HEK293 (cell line): Measurements from ENCODE around the gene CCP110.

Source experiments
- CTCF ChIA-PET: fragments of 350-600 bp; formaldehyde crosslinking; extraction: SDS; loops from one replicate; lab custom pipeline; 2021; ENCODE audit warnings: antibody characterized with exemption; lab: Yijun Ruan, JAX
- POLR2A ChIA-PET: fragments of 300-600 bp; formaldehyde crosslinking; extraction: SDS; loops from one replicate; lab custom pipeline; 2020; ENCODE audit warnings: antibody characterized with exemption, inconsistent platforms; lab: Yijun Ruan, JAX
- H3K27ac ChIP-seq: fragments of 200-500 bp; sonication (Bioruptor generic); 2 replicates; pipeline ENCODE4 v1.5.1; 2014; ENCODE audit warnings: low read depth, low read length, control low read depth, inconsistent platforms; ENCODE audit errors: extremely low read depth
- H3K36me3 ChIP-seq, 2 experiments: fragments of 200-500 bp in 1 of 2; sonication (Bioruptor generic) in 1 of 2; 1 replicate in 1 of 2; 2 replicates in 1 of 2; pipeline ENCODE4 v1.5.1; 2014 to 2017; ENCODE audit warnings: inconsistent platforms in 2 of 2, low read length in 2 of 2; ENCODE audit not compliant: control insufficient read depth in 2 of 2, insufficient read depth in 1 of 2
- H3K4me1 ChIP-seq: fragments of 200-500 bp; sonication (Bioruptor generic); 2 replicates; pipeline ENCODE4 v1.5.1; 2014; ENCODE audit warnings: mild to moderate bottlenecking, low read length, inconsistent platforms; ENCODE audit not compliant: control insufficient read depth, insufficient read depth
- H3K4me3 ChIP-seq: 2 replicates; pipeline ENCODE4 v1.5.1; 2011; ENCODE audit warnings: low read depth, mild to moderate bottlenecking, control low read depth, low read length, moderate library complexity
- H3K9me3 ChIP-seq: fragments of 200-500 bp; sonication (Bioruptor generic); 2 replicates; pipeline ENCODE4 v1.5.1; 2014; ENCODE audit warnings: low read depth, low read length, inconsistent platforms; ENCODE audit not compliant: control insufficient read depth, insufficient read depth
- ATF2 ChIP-seq: fragments of 450-650 bp; formaldehyde crosslinking; IDR thresholded peaks from 2 replicates; pipeline ENCODE4 v1.5.1; 2016; ENCODE audit warnings: missing biosample characterization, missing genetic modification characterization, low read depth
- HIC1 ChIP-seq: fragments of 450-650 bp; formaldehyde crosslinking; IDR thresholded peaks from 2 replicates; pipeline ENCODE4 v1.5.1; 2016; ENCODE audit warnings: missing biosample characterization, missing genetic modification characterization
- IKZF3 ChIP-seq: fragments of 450-650 bp; IDR thresholded peaks from 2 replicates; pipeline ENCODE4 v1.5.0; 2018; ENCODE audit warnings: missing biosample characterization, mild to moderate bottlenecking, missing genetic modification characterization, moderate library complexity
- KLF7 ChIP-seq: fragments of 450-650 bp; formaldehyde crosslinking; IDR thresholded peaks from 2 replicates; pipeline ENCODE4 v1.5.1; 2016; ENCODE audit warnings: missing biosample characterization, missing genetic modification characterization, borderline replicate concordance
- KLF9 ChIP-seq: fragments of 450-650 bp; formaldehyde crosslinking; IDR thresholded peaks from 2 replicates; pipeline ENCODE4 v1.5.1; 2016; ENCODE audit warnings: missing biosample characterization, missing genetic modification characterization, low read depth
- OVOL3 ChIP-seq: fragments of 450-650 bp; formaldehyde crosslinking; IDR thresholded peaks from 2 replicates; pipeline ENCODE4 v1.5.1; 2016; ENCODE audit warnings: missing biosample characterization, missing genetic modification characterization
- SETDB1 ChIP-seq: IDR thresholded peaks from one replicate; pipeline ENCODE4 v1.6.1; 2017; ENCODE audit warnings: mild to moderate bottlenecking, low read length, moderate library complexity, mixed read lengths; ENCODE audit not compliant: insufficient read length
- ZBTB11 ChIP-seq: fragments of 450-650 bp; formaldehyde crosslinking; conservative IDR thresholded peaks from 2 replicates; pipeline ENCODE4 v1.5.1; 2016; ENCODE audit warnings: low read depth, missing biosample characterization, missing genetic modification characterization
- ZBTB7A ChIP-seq: fragments of 450-650 bp; formaldehyde crosslinking; IDR thresholded peaks from 2 replicates; pipeline ENCODE4 v1.5.1; 2016; ENCODE audit warnings: low read depth, missing biosample characterization, missing genetic modification characterization
- ZFP41 ChIP-seq: fragments of 450-650 bp; formaldehyde crosslinking; IDR thresholded peaks from 2 replicates; pipeline ENCODE4 v1.5.1; 2016; ENCODE audit warnings: missing biosample characterization, missing genetic modification characterization, borderline replicate concordance
- ZNF174 ChIP-seq: fragments of 450-650 bp; formaldehyde crosslinking; IDR thresholded peaks from 2 replicates; pipeline ENCODE4 v1.5.0; 2017; ENCODE audit warnings: missing biosample characterization, mild to moderate bottlenecking, missing genetic modification characterization
- ZNF2 ChIP-seq: fragments of 450-650 bp; formaldehyde crosslinking; IDR thresholded peaks from 2 replicates; pipeline ENCODE4 v1.5.1; 2016; ENCODE audit warnings: missing biosample characterization, missing genetic modification characterization
- ZNF433 ChIP-seq: fragments of 450-650 bp; formaldehyde crosslinking; IDR thresholded peaks from 2 replicates; pipeline ENCODE4 v1.5.1; 2016; ENCODE audit warnings: missing biosample characterization, missing genetic modification characterization, low read depth
- ZNF518A ChIP-seq: fragments of 450-650 bp; formaldehyde crosslinking; conservative IDR thresholded peaks from 2 replicates; pipeline ENCODE4 v1.5.1; 2016; ENCODE audit warnings: low read depth, missing biosample characterization, missing genetic modification characterization
- ZNF530 ChIP-seq: fragments of 450-650 bp; formaldehyde crosslinking; IDR thresholded peaks from 2 replicates; pipeline ENCODE4 v1.5.1; 2016; ENCODE audit warnings: low read depth, missing biosample characterization, missing genetic modification characterization
- ZNF585B ChIP-seq: fragments of 450-650 bp; formaldehyde crosslinking; IDR thresholded peaks from 2 replicates; pipeline ENCODE4 v1.5.1; 2016; ENCODE audit warnings: missing biosample characterization, missing genetic modification characterization
- ZNF624 ChIP-seq: fragments of 450-650 bp; formaldehyde crosslinking; IDR thresholded peaks from 2 replicates; pipeline ENCODE4 v1.5.1; 2017; ENCODE audit warnings: missing biosample characterization, missing genetic modification characterization
- ZSCAN18 ChIP-seq: fragments of 450-650 bp; formaldehyde crosslinking; IDR thresholded peaks from 2 replicates; pipeline ENCODE4 v1.5.1; 2016; ENCODE audit warnings: missing biosample characterization, missing genetic modification characterization
- ZSCAN5A ChIP-seq: fragments of 450-650 bp; formaldehyde crosslinking; IDR thresholded peaks from 2 replicates; pipeline ENCODE4 v1.5.1; 2016; ENCODE audit warnings: missing biosample characterization, missing genetic modification characterization

CCP110 gene

GRCh38 chr16:19499481-19499880 lies 24.3 kb upstream of the CCP110 start:
- H3K27ac ChIP-seq, result no peak overlapping the region
- TF ChIP-seq ZFP41 (tag by site-specific recombination) (no peak), ZSCAN5A (no peak), ZNF585B (tag by site-specific recombination) (no peak), ZSCAN18 (tag by site-specific recombination) (no peak), ATF2 (tag by site-specific recombination) (no peak), OVOL3 (tag by site-specific recombination) (no peak), IKZF3 (tag by site-specific recombination) (no peak), SETDB1 (no peak), HIC1 (tag by site-specific recombination) (no peak), ZNF518A (tag by site-specific recombination) (no peak), ZNF2 (tag by site-specific recombination) (no peak), ZNF174 (tag by site-specific recombination) (no peak), KLF9 (tag by site-specific recombination) (no peak), ZNF433 (no peak), ZNF624 (tag by site-specific recombination) (no peak), KLF7 (no peak), ZBTB11 (no peak), ZBTB7A (tag by site-specific recombination) (no peak), ZNF530 (tag by site-specific recombination) (no peak)
- TF ChIP-seq, all 188 proteins: peak for 0
- Histone ChIP-seq H3K36me3 (peaks cover 14 to 58% of the 10 kb centered on the region in 2 experiments), H3K4me3 (no peak overlapping the region), H3K9me3 (no peaks in the 10 kb centered on the region), H3K4me1 (no peaks in the 10 kb centered on the region)
- ChIA-PET POLR2A (no interaction called here), CTCF (no interaction called here)
